ENCODE results near the gene ATP2B3.

DNA sequence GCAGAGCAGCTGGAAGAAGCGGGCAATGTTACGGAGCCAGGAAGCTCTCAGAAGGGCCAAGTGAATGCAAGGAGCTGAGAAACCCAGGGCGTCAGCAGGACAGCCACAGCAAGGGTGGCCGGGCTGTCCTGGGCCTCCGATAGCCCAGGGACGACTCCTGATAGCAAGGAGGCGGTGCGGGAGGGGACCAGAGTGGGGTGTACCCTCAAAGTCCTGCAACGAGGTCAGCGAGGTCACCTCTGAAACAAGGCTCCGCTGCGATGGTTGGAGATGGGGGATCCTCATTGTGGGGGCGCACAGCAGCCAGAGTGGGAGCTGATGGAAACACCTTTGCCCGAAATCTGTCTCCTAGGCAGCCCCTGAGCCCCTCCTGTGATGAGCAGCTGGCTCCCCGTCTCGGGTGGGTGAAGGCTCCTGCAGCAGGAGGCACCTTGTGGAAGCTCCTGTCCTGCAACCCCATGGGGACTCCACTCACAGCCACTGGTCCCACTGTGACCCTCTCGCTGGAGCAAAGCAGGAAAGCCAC, 85.8 kb downstream of the ATP2B3 start:
- TF ChIP-seq, protein P1, sequence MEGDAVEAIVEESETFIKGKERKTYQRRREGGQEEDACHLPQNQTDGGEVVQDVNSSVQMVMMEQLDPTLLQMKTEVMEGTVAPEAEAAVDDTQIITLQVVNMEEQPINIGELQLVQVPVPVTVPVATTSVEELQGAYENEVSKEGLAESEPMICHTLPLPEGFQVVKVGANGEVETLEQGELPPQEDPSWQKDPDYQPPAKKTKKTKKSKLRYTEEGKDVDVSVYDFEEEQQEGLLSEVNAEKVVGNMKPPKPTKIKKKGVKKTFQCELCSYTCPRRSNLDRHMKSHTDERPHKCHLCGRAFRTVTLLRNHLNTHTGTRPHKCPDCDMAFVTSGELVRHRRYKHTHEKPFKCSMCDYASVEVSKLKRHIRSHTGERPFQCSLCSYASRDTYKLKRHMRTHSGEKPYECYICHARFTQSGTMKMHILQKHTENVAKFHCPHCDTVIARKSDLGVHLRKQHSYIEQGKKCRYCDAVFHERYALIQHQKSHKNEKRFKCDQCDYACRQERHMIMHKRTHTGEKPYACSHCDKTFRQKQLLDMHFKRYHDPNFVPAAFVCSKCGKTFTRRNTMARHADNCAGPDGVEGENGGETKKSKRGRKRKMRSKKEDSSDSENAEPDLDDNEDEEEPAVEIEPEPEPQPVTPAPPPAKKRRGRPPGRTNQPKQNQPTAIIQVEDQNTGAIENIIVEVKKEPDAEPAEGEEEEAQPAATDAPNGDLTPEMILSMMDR (conservative IDR thresholded peaks at IDR 0.05; ENCODE audit: low read length): no peak
- TF ChIP-seq EZH2phosphoT487 (IDR thresholded peaks at IDR 0.05; ENCODE audit: borderline replicate concordance): no peak
